ENCODE data around the gene PURA.

- TF ChIP-seq GATA3 (IDR thresholded peaks at IDR 0.05; ENCODE audit: low read depth, low read length), result no peak
- no peak for TF ChIP-seq GATA2 (IDR thresholded peaks at IDR 0.05; ENCODE audit: low read depth, low read length)
Observed at GRCh38 chr5:140106101-140106500, 7.8 kb upstream of the PURA start.

All from SH-SY5Y (cell line).